ENCODE measurements around the gene TP73. TPM values are rescaled to one million over a fixed set of nuclear protein-coding genes. Genes with fewer than 3 reads are reported as not detected.

The TP73 gene
- total RNA-seq, 1 experiment from 2014 or later, result 11.9 TPM

- POLR2A ChIA-PET, result no interaction called here
- no peak overlapping the region for H3K4me3 ChIP-seq (ENCODE audit: low read depth, low read length)
These were observed 1.9 kb upstream of the TP73 start for GRCh38 chr1:3650248-3651025.

GRCh38 chr1:3651026-3651929 lies 1.0 kb upstream of the TP73 start:
- no TSS peak for BruUV-seq (replicated peaks)
- no peaks in the 10 kb centered on the region for H3K27me3 Mint-ChIP-seq (ENCODE audit: insufficient read depth, unreplicated experiment)
- no peaks in the 10 kb centered on the region for H3K9me3 Mint-ChIP-seq (ENCODE audit: unreplicated experiment)
- peak overlapping the region; percentile 62 for H3K4me3 Mint-ChIP-seq (ENCODE audit: unreplicated experiment)
- peaks cover 5% of the 10 kb centered on the region for H3K36me3 Mint-ChIP-seq (ENCODE audit: insufficient read depth, unreplicated experiment)
- no peak for TF ChIP-seq CTCF (IDR thresholded peaks at IDR 0.05; ENCODE audit: insufficient read depth in 1 of 2, low read depth in 1 of 2, low read length in 1 of 2, severe bottlenecking in 1 of 2, unreplicated experiment in 1 of 2)
- no peaks in the 10 kb centered on the region for H3K9me3 ChIP-seq
- ChIA-PET CTCF (no interaction called here), POLR2A (no interaction called here)
- no peak overlapping the region for H3K27ac Mint-ChIP-seq (ENCODE audit: unreplicated experiment)
- intact Hi-C loops (cut with micrococcal nuclease; ENCODE audit: unreplicated experiment), result no loop called here
- H3K4me1 ChIP-seq, result peaks cover 9% of the 10 kb centered on the region; the same call in 1 of the 2 replicates
- H3K4me3 ChIP-seq (ENCODE audit: low read depth, low read length), result peak overlapping the region; percentile 84
- DNase-seq, result no peak
- H3K36me3 ChIP-seq (ENCODE audit: control insufficient read depth, insufficient read depth, low read length), result no peaks in the 10 kb centered on the region
- no peaks in the 10 kb centered on the region for H3K4me1 Mint-ChIP-seq (ENCODE audit: low read depth, unreplicated experiment)
- no peaks in the 10 kb centered on the region for H3K27me3 ChIP-seq (replicated peaks; ENCODE audit: control insufficient read depth, insufficient read depth, low read length)

More at GRCh38 chr1:3650248-3651025, 1.9 kb upstream of the TP73 start:
- DNase-seq, result no peak
- Mint-ChIP-seq H3K4me3 (ENCODE audit: unreplicated experiment) (peak overlapping the region; percentile 72), H3K4me1 (ENCODE audit: low read depth, unreplicated experiment) (no peaks in the 10 kb centered on the region), H3K27me3 (ENCODE audit: insufficient read depth, unreplicated experiment) (no peaks in the 10 kb centered on the region), H3K27ac (ENCODE audit: unreplicated experiment) (no peak overlapping the region), H3K36me3 (ENCODE audit: insufficient read depth, unreplicated experiment) (peaks cover 10% of the 10 kb centered on the region), H3K9me3 (ENCODE audit: unreplicated experiment) (no peaks in the 10 kb centered on the region)
- H3K36me3 ChIP-seq (ENCODE audit: control insufficient read depth, insufficient read depth, low read length), result no peaks in the 10 kb centered on the region
- TF ChIP-seq CTCF (IDR thresholded peaks at IDR 0.05; ENCODE audit: insufficient read depth in 1 of 2, low read depth in 1 of 2, low read length in 1 of 2, severe bottlenecking in 1 of 2, unreplicated experiment in 1 of 2), result no peak
- peaks cover 9% of the 10 kb centered on the region; the same call in 1 of the 2 replicates for H3K4me1 ChIP-seq
- no peaks in the 10 kb centered on the region for H3K9me3 ChIP-seq
- no peaks in the 10 kb centered on the region for H3K27me3 ChIP-seq (replicated peaks; ENCODE audit: control insufficient read depth, insufficient read depth, low read length)
- no TSS peak for BruUV-seq (replicated peaks)
- CTCF ChIA-PET, result no interaction called here
- intact Hi-C loops (cut with micrococcal nuclease; ENCODE audit: unreplicated experiment), result no loop called here

GRCh38 chr1:3652548-3653285 lies 401 bp downstream of the TP73 start:
- no peak for TF ChIP-seq CTCF (IDR thresholded peaks at IDR 0.05; ENCODE audit: insufficient read depth in 1 of 2, low read depth in 1 of 2, low read length in 1 of 2, severe bottlenecking in 1 of 2, unreplicated experiment in 1 of 2)
- H3K9me3 Mint-ChIP-seq (ENCODE audit: unreplicated experiment), result no peaks in the 10 kb centered on the region
- Histone ChIP-seq H3K36me3 (ENCODE audit: control insufficient read depth, insufficient read depth, low read length) (no peaks in the 10 kb centered on the region), H3K9me3 (no peaks in the 10 kb centered on the region), H3K4me1 (peaks cover 9% of the 10 kb centered on the region; the same call in 1 of the 2 replicates), H3K27me3 (replicated peaks; ENCODE audit: control insufficient read depth, insufficient read depth, low read length) (no peaks in the 10 kb centered on the region), H3K4me3 (ENCODE audit: low read depth, low read length) (peak overlapping the region; percentile 84)
- no TSS peak for BruUV-seq (replicated peaks)
- peak; percentile 47 to 51 for DNase-seq
- H3K36me3 Mint-ChIP-seq (ENCODE audit: insufficient read depth, unreplicated experiment), result peaks cover 6% of the 10 kb centered on the region
- peak overlapping the region; percentile 62 for H3K4me3 Mint-ChIP-seq (ENCODE audit: unreplicated experiment)
- POLR2A ChIA-PET, result no interaction called here
- CTCF ChIA-PET, result interaction anchor here (0.6 to 2.2 kb wide), 2 partner anchors 34 to 166 kb away, joined by 3 to 5 read pairs; no protein-coding TSS in a partner anchor
- no peak overlapping the region for H3K27ac Mint-ChIP-seq (ENCODE audit: unreplicated experiment)
- no peaks in the 10 kb centered on the region for H3K27me3 Mint-ChIP-seq (ENCODE audit: insufficient read depth, unreplicated experiment)
- no peaks in the 10 kb centered on the region for H3K4me1 Mint-ChIP-seq (ENCODE audit: low read depth, unreplicated experiment)
- intact Hi-C loops (cut with micrococcal nuclease; ENCODE audit: unreplicated experiment), result no loop called here
